GM21825 (cell line): ENCODE data around the gene RNF175.

Experiments used
- ATAC-seq: cut with Tn5 transposase; IDR thresholded peaks from one replicate; pipeline ENCODE4 v1.9.1; 2021; ENCODE audit warnings: mild to moderate bottlenecking, moderate library complexity; ENCODE audit not compliant: unreplicated experiment

Gene RNF175

GRCh38 chr4:153759407-153760316, at the start of gene RNF175:
Gene RNF175, minus strand, starts transcription at chr4:153760024. Its CDS starts 162 bp downstream, at chr4:153759862.
- no peak for ATAC-seq

GRCh38 chr4:153809307-153809706, 49.5 kb upstream of the RNF175 start:
- ATAC-seq, result peak; percentile 57

GRCh38 chr4:153808175-153808574, 48.4 kb upstream of the RNF175 start:
- no peak for ATAC-seq

- no peak for ATAC-seq
Measured at GRCh38 chr4:153806073-153806472, 46.2 kb upstream of the RNF175 start.

GRCh38 chr4:153804722-153805121, 44.9 kb upstream of the RNF175 start:
- no peak for ATAC-seq

GRCh38 chr4:153799694-153800074, 39.9 kb upstream of the RNF175 start:
- no peak for ATAC-seq

- no peak for ATAC-seq
Measured at GRCh38 chr4:153798901-153799693, 39.3 kb upstream of the RNF175 start.

GRCh38 chr4:153798420-153798819, 38.6 kb upstream of the RNF175 start:
- ATAC-seq, result no peak

- ATAC-seq, result no peak
Measured at GRCh38 chr4:153794006-153794405, 34.2 kb upstream of the RNF175 start.

GRCh38 chr4:153792618-153793247, 32.9 kb upstream of the RNF175 start:
- no peak for ATAC-seq

GRCh38 chr4:153791746-153792617, 32.2 kb upstream of the RNF175 start:
- no peak for ATAC-seq

- no peak for ATAC-seq
Measured at GRCh38 chr4:153790962-153791551, 31.2 kb upstream of the RNF175 start.

- no peak for ATAC-seq
Measured at GRCh38 chr4:153790500-153790865, 30.7 kb upstream of the RNF175 start.

- ATAC-seq, result no peak
Measured at GRCh38 chr4:153789741-153790499, 30.1 kb upstream of the RNF175 start.

- ATAC-seq, result no peak
Measured at GRCh38 chr4:153788413-153789276, 28.8 kb upstream of the RNF175 start, which contains the start of gene SFRP2. Gene SFRP2, minus strand, starts transcription at chr4:153789083. Its CDS starts 248 bp downstream, at chr4:153788835.

- no peak for ATAC-seq
Measured at GRCh38 chr4:153788051-153788412, 28.2 kb upstream of the RNF175 start.

GRCh38 chr4:153787575-153787974, 27.8 kb upstream of the RNF175 start:
- ATAC-seq, result no peak

GRCh38 chr4:153787061-153787560, 27.3 kb upstream of the RNF175 start:
- no peak for ATAC-seq
